SH-SY5Y (cell line): ENCODE results near the gene MAP2K7.

Source experiments
- GATA2 ChIP-seq: IDR thresholded peaks from 2 replicates; pipeline ENCODE4 v1.6.1; 2011; ENCODE audit warnings: mild to moderate bottlenecking, low read depth, low read length
- GATA3 ChIP-seq: IDR thresholded peaks from 2 replicates; pipeline ENCODE4 v1.6.1; 2011; ENCODE audit warnings: low read depth, mild to moderate bottlenecking, low read length, moderate library complexity

- TF ChIP-seq GATA3 (no peak), GATA2 (no peak)
Measured at GRCh38 chr19:7962644-7963268, 59.1 kb downstream of the MAP2K7 start.
